GM19395 (cell line): Measurements from ENCODE around the gene NTM.
A peak's percentile ranks its signal among the peaks of the same experiment; 100 is the strongest.

ENCODE experiments used
- ATAC-seq: cut with Tn5 transposase; IDR thresholded peaks from one replicate; pipeline ENCODE4 v1.9.1; 2021; ENCODE audit warnings: mild to moderate bottlenecking, moderate library complexity; ENCODE audit not compliant: unreplicated experiment

Gene NTM

GRCh38 chr11:131899950-131900580 is 529.6 kb downstream of the NTM start:
- ATAC-seq, result peak; percentile 62

GRCh38 chr11:131902421-131902820 is 532.0 kb downstream of the NTM start:
- no peak for ATAC-seq

- no peak for ATAC-seq
Observed at GRCh38 chr11:131903074-131903473, 532.7 kb downstream of the NTM start.

- no peak for ATAC-seq
Observed at GRCh38 chr11:131904756-131905155, 534.3 kb downstream of the NTM start.

- ATAC-seq, result no peak
Observed at GRCh38 chr11:131906963-131907362, 536.5 kb downstream of the NTM start.

GRCh38 chr11:131907371-131907770 is 537.0 kb downstream of the NTM start:
- ATAC-seq, result no peak

- no peak for ATAC-seq
Observed at GRCh38 chr11:131908316-131908715, 537.9 kb downstream of the NTM start.

GRCh38 chr11:131909426-131910177 is 539.2 kb downstream of the NTM start:
- no peak for ATAC-seq

GRCh38 chr11:131910178-131910522 is 539.7 kb downstream of the NTM start:
- no peak for ATAC-seq

GRCh38 chr11:131910523-131911387 is 540.3 kb downstream of the NTM start:
- peak; percentile 14 for ATAC-seq

GRCh38 chr11:131911388-131912032 is 541.1 kb downstream of the NTM start:
- ATAC-seq, result peak; percentile 50

GRCh38 chr11:131912134-131912533 is 541.7 kb downstream of the NTM start:
- ATAC-seq, result no peak

GRCh38 chr11:131913267-131913666 is 542.9 kb downstream of the NTM start:
- ATAC-seq, result no peak

GRCh38 chr11:131914361-131914774 is 544.0 kb downstream of the NTM start:
- no peak for ATAC-seq

- no peak for ATAC-seq
Observed at GRCh38 chr11:131916638-131917037, 546.2 kb downstream of the NTM start.

- ATAC-seq, result no peak
Observed at GRCh38 chr11:131917634-131918384, 547.4 kb downstream of the NTM start.

GRCh38 chr11:131918663-131919062 is 548.2 kb downstream of the NTM start:
- no peak for ATAC-seq

GRCh38 chr11:131922220-131922619 is 551.8 kb downstream of the NTM start:
- ATAC-seq, result no peak

- no peak for ATAC-seq
Observed at GRCh38 chr11:131923309-131923708, 552.9 kb downstream of the NTM start.

- ATAC-seq, result no peak
Observed at GRCh38 chr11:131924001-131924400, 553.6 kb downstream of the NTM start.
